Motor neuron (in vitro differentiated cells): Measurements from ENCODE around the gene CD59. TPM values are rescaled to one million over a fixed set of nuclear protein-coding genes. Genes with fewer than 3 reads are reported as not detected.

Experiments used
- ATAC-seq, 8 experiments: fragments of 200-7000 bp; cut with Tn5 transposase; replicated peaks in 6 of 8; 2 replicates each; pipeline ENCODE4 v1.8.0; 2021; ENCODE audit warnings: mild to moderate bottlenecking in 8 of 8, moderate library complexity in 8 of 8
- H3K27ac ChIP-seq, 2 donors: fragments of 250-450 bp; sonication (Bioruptor Pico); 2 replicates each; pipeline ENCODE4 v1.9.0; 2021; ENCODE audit warnings: antibody characterized with exemption in 2 of 2, mild to moderate bottlenecking in 2 of 2, moderate library complexity in 1 of 2
- H3K4me1 ChIP-seq, 2 donors: fragments of 250-450 bp; sonication (Bioruptor Pico); replicated peaks in 1 of 2; 2 replicates each; pipeline ENCODE4 v1.6.1; 2021; ENCODE audit warnings: antibody characterized with exemption in 2 of 2, mild to moderate bottlenecking in 2 of 2, moderate library complexity in 1 of 2
- H3K4me3 ChIP-seq, 5 donors: fragments of 250-450 bp; sonication (Bioruptor Pico); 2 replicates each; pipeline ENCODE4 v1.9.0; 2021; ENCODE audit warnings: antibody characterized with exemption in 5 of 5, mild to moderate bottlenecking in 5 of 5, moderate library complexity in 4 of 5
- WGBS, 10 experiments: fragments of 450-650 bp; shearing (Covaris generic); methylation state at CpG; one replicate each; pipeline ENCODE4 v1.0.0; 2022; 5-methylcytosine and 5-hydroxymethylcytosine counted together
- in situ Hi-C, 9 experiments: fragments of 400-800 bp; cut with MboI; loops; one replicate each; pipeline ENCODE4 v1.15.0; 2021; ENCODE audit warnings: low sequenced_read_pairs in 9 of 9, low pct_unique_long_range_greater_than_20kb in 2 of 9; ENCODE audit not compliant: unreplicated experiment in 9 of 9
- total RNA-seq, 8 experiments: library from RNA; unstranded; fragments of 300-600 nt; gene quantifications; 2 replicates each; pipeline versions ENCODE4 v1.2.3 to v1.2.4, GENCODE V29; 2022

CD59 gene
- total RNA-seq, 8 experiments from 2014 or later: 33.5 to 431 (median 105) TPM

- ATAC-seq: peak in 1 of 8 experiments; percentile 2
- peaks cover 18 to 22% of the 10 kb centered on the region in 2 donors for H3K4me1 ChIP-seq
- no peak overlapping the region for H3K27ac ChIP-seq
- in situ Hi-C loops: loop anchor here in 4 of 9 experiments (25.0 kb wide), 2 partner anchors 333 to 533 kb away; partner anchors contain the start of gene CSTF3 (in 1 of the 4)
- WGBS, 10 experiments: 60 to 100% (median 87%) methylated on average over 1 to 3 of the region's 4 CpGs; no CpG with 5 or more reads in 2 of the 10 experiments
- no peak overlapping the region for H3K4me3 ChIP-seq
Measured at GRCh38 chr11:33695051-33695566, 41.1 kb downstream of the CD59 start.

GRCh38 chr11:33694346-33695050 is 41.7 kb downstream of the CD59 start:
- WGBS, 10 experiments: 20 to 100% (median 89%) methylated on average over 1 of the region's 4 CpGs; no CpG with 5 or more reads in 5 of the 10 experiments
- in situ Hi-C loops: loop anchor here in 4 of 9 experiments (25.0 kb wide), 2 partner anchors 332 to 532 kb away; partner anchors contain the start of gene CSTF3 (in 1 of the 4)
- Histone ChIP-seq H3K4me1 (peaks cover 18 to 22% of the 10 kb centered on the region in 2 donors), H3K27ac (no peak overlapping the region), H3K4me3 (no peak overlapping the region)
- peak in 1 of 8 experiments; percentile 4 for ATAC-seq

- no peak overlapping the region for H3K27ac ChIP-seq
- 14 to 60% (median 48%) methylated on average over 1 to 5 of the region's 5 CpGs; no CpG with 5 or more reads in 2 of the 10 experiments for WGBS, 10 experiments
- in situ Hi-C loops: loop anchor here in 4 of 9 experiments (25.0 kb wide), 2 partner anchors 330 to 530 kb away; partner anchors contain the start of gene CSTF3 (in 1 of the 4)
- H3K4me3 ChIP-seq: no peak overlapping the region
- ATAC-seq: no peak
- H3K4me1 ChIP-seq: peaks cover 18 to 22% of the 10 kb centered on the region in 2 donors
Measured at GRCh38 chr11:33692541-33692940, 43.7 kb downstream of the CD59 start.

GRCh38 chr11:33692013-33692504 is 44.2 kb downstream of the CD59 start:
- Histone ChIP-seq H3K4me1 (peaks cover 18 to 22% of the 10 kb centered on the region in 2 donors), H3K27ac (no peak overlapping the region), H3K4me3 (no peak overlapping the region)
- WGBS, 10 experiments: 0 to 100% (median 34%) methylated on average over 1 to 9 of the region's 9 CpGs; no CpG with 5 or more reads in 2 of the 10 experiments
- ATAC-seq: peak; percentile 37 to 87 (median 74)
- in situ Hi-C loops: loop anchor here in 4 of 9 experiments (25.0 kb wide), 2 partner anchors 330 to 530 kb away; partner anchors contain the start of gene CSTF3 (in 1 of the 4)

- in situ Hi-C loops: loop anchor here in 4 of 9 experiments (25.0 kb wide), 2 partner anchors 329 to 529 kb away; partner anchors contain the start of gene CSTF3 (in 1 of the 4)
- WGBS, 10 experiments: 0 to 100% (median 88%) methylated on average over 1 to 4 of the region's 6 CpGs; no CpG with 5 or more reads in 3 of the 10 experiments
- no peak for ATAC-seq
- peaks cover 18 to 22% of the 10 kb centered on the region in 2 donors for H3K4me1 ChIP-seq
- no peak overlapping the region for H3K27ac ChIP-seq
- no peak overlapping the region for H3K4me3 ChIP-seq
Measured at GRCh38 chr11:33691066-33691864, 45.0 kb downstream of the CD59 start.

GRCh38 chr11:33690290-33691065 is 45.7 kb downstream of the CD59 start:
- in situ Hi-C loops: loop anchor here in 4 of 9 experiments (25.0 kb wide), 2 partner anchors 328 to 528 kb away; partner anchors contain the start of gene CSTF3 (in 1 of the 4)

GRCh38 chr11:33689501-33689900 is 46.7 kb downstream of the CD59 start:
- Histone ChIP-seq H3K4me1 (peaks cover 6 to 8% of the 10 kb centered on the region in 2 donors), H3K27ac (no peak overlapping the region), H3K4me3 (no peak overlapping the region)
- in situ Hi-C loops: loop anchor here in 8 of 9 experiments (5.0 to 25.0 kb wide), 4 partner anchors 325 to 527 kb away; partner anchors contain the start of gene CSTF3 (in 1 of the 8)
- ATAC-seq: no peak
- WGBS, 10 experiments: 30 to 100% (median 93%) methylated on average over 1 to 8 of the region's 8 CpGs; no CpG with 5 or more reads in 4 of the 10 experiments

More at GRCh38 chr11:33690290-33691065, 45.7 kb downstream of the CD59 start:
- Histone ChIP-seq H3K4me3 (no peak overlapping the region), H3K4me1 (peaks cover 11 to 17% of the 10 kb centered on the region in 2 donors), H3K27ac (no peak overlapping the region)
- 0 to 92% (median 87%) methylated on average over 3 to 7 of the region's 8 CpGs; no CpG with 5 or more reads in 2 of the 10 experiments for WGBS, 10 experiments
- ATAC-seq: peak in 3 of 8 experiments; percentile 4 to 81 (median 80)

- Histone ChIP-seq H3K27ac (no peak overlapping the region), H3K4me1 (peaks cover 8 to 10% of the 10 kb centered on the region in 2 donors), H3K4me3 (no peak overlapping the region)
- 0 to 90% (median 59%) methylated on average over 1 to 4 of the region's 4 CpGs; no CpG with 5 or more reads in 5 of the 10 experiments for WGBS, 10 experiments
- in situ Hi-C loops: loop anchor here in 8 of 9 experiments (5.0 to 25.0 kb wide), 4 partner anchors 324 to 527 kb away; partner anchors contain the start of gene CSTF3 (in 1 of the 8)
- ATAC-seq: no peak
Measured at GRCh38 chr11:33689085-33689484, 47.1 kb downstream of the CD59 start.

GRCh38 chr11:33687733-33688479 is 48.3 kb downstream of the CD59 start:
- Histone ChIP-seq H3K27ac (no peak overlapping the region), H3K4me1 (peaks cover 8 to 16% of the 10 kb centered on the region in 2 donors), H3K4me3 (no peak overlapping the region)
- ATAC-seq: peak in 6 of 8 experiments; percentile 39 to 49 (median 44)
- in situ Hi-C loops: loop anchor here in 8 of 9 experiments (5.0 to 25.0 kb wide), 4 partner anchors 323 to 526 kb away; partner anchors contain the start of gene CSTF3 (in 1 of the 8)
- WGBS, 10 experiments: 15 to 100% (median 50%) methylated on average over 1 to 2 of the region's 2 CpGs; no CpG with 5 or more reads in 3 of the 10 experiments

- H3K4me1 ChIP-seq: peaks cover 0 to 13% of the 10 kb centered on the region in 2 donors
- H3K4me3 ChIP-seq: no peak overlapping the region
- in situ Hi-C loops: loop anchor here in 8 of 9 experiments (5.0 to 25.0 kb wide), 4 partner anchors 320 to 523 kb away; partner anchors contain the start of gene CSTF3 (in 1 of the 8)
- H3K27ac ChIP-seq: no peak overlapping the region
- 0 to 100% (median 78%) methylated on average over 1 to 3 of the region's 3 CpGs; no CpG with 5 or more reads in 4 of the 10 experiments for WGBS, 10 experiments
- ATAC-seq: no peak
Measured at GRCh38 chr11:33685082-33685481, 51.1 kb downstream of the CD59 start.
